DND-41 (cell line): ENCODE results near the gene PDZD4.

Experiments
- ATAC-seq: fragments of 200-7000 bp; cut with Tn5 transposase; 3 replicates; pipeline ENCODE4 v1.9.1; 2021; ENCODE audit warnings: low read depth; ENCODE audit not compliant: insufficient read depth
- DNase-seq: peaks from one replicate; pipeline ENCODE4 v3.0.0-alpha.2; 2020
- H2AFZ ChIP-seq: 2 replicates; pipeline ENCODE4 v1.6.0; 2012; ENCODE audit warnings: low read depth, low read length
- H3K27ac ChIP-seq: 2 replicates; pipeline ENCODE4 v1.5.1; 2012; ENCODE audit warnings: low read length, inconsistent platforms
- H3K27me3 ChIP-seq: fragments of 200-600 bp; sonication (generic); 2 replicates; pipeline ENCODE4 v1.6.0; 2012; ENCODE audit warnings: low read length, mild to moderate bottlenecking, inconsistent platforms; ENCODE audit not compliant: insufficient read depth, poor library complexity
- H3K36me3 ChIP-seq: 2 replicates; pipeline ENCODE4 v1.5.1; 2012; ENCODE audit warnings: low read length, inconsistent platforms; ENCODE audit not compliant: insufficient read depth
- H3K4me1 ChIP-seq: 2 replicates; pipeline ENCODE4 v1.5.1; 2012; ENCODE audit warnings: mild to moderate bottlenecking, low read length; ENCODE audit not compliant: insufficient read depth
- H3K4me2 ChIP-seq: 2 replicates; pipeline ENCODE4 v1.6.0; 2012; ENCODE audit warnings: mild to moderate bottlenecking, moderate library complexity, low read length, inconsistent platforms; ENCODE audit not compliant: insufficient read depth
- H3K4me3 ChIP-seq, 2 experiments: fragments of 200-600 bp in 1 of 2; shearing (Covaris generic) in 1 of 2; 2 replicates each; pipeline ENCODE4 v1.5.1; 2012 to 2016; ENCODE audit warnings: inconsistent platforms in 2 of 2, low read length in 2 of 2, mild to moderate bottlenecking in 2 of 2, low read depth in 1 of 2, moderate library complexity in 1 of 2
- H3K79me2 ChIP-seq: 2 replicates; pipeline ENCODE4 v1.6.0; 2012; ENCODE audit warnings: low read length, inconsistent platforms; ENCODE audit not compliant: insufficient read depth
- H3K9ac ChIP-seq: 2 replicates; pipeline ENCODE4 v1.6.0; 2012; ENCODE audit warnings: low read depth, mild to moderate bottlenecking, inconsistent platforms, low read length, moderate library complexity
- H3K9me3 ChIP-seq: 2 replicates; pipeline ENCODE4 v1.5.1; 2012; ENCODE audit warnings: low read length, moderate library complexity, mild to moderate bottlenecking, inconsistent platforms; ENCODE audit not compliant: insufficient read depth, severe bottlenecking
- H4K20me1 ChIP-seq: 2 replicates; pipeline ENCODE4 v1.6.0; 2012; ENCODE audit warnings: low read length; ENCODE audit not compliant: insufficient read depth
- CTCF ChIP-seq: IDR thresholded peaks from 2 replicates; pipeline ENCODE4 v1.5.1; 2012; ENCODE audit warnings: borderline replicate concordance, low read length, moderate library complexity, mild to moderate bottlenecking; ENCODE audit not compliant: poor library complexity, severe bottlenecking; ENCODE audit errors: extremely low read depth
- EZH2 ChIP-seq: IDR thresholded peaks from 3 replicates; pipeline ENCODE4 v1.6.1; 2012; ENCODE audit warnings: borderline replicate concordance, low read depth, mild to moderate bottlenecking, moderate library complexity, low read length, inconsistent platforms; ENCODE audit not compliant: severe bottlenecking

PDZD4 gene

GRCh38 chrX:153763989-153764755, 66.2 kb downstream of the PDZD4 start, which contains the start of gene PLXNB3:
TSS of gene PLXNB3 (plus strand) at chrX:153764249. CDS start at chrX:153765536, 1,287 bp downstream.
- Histone ChIP-seq H3K79me2 (no peaks in the 10 kb centered on the region), H3K9ac (no peak within 1 kb of the TSS), H3K36me3 (no peaks in the 10 kb centered on the region), H4K20me1 (peaks cover 4% of the 10 kb centered on the region; the same call in 1 of the 2 replicates), H3K4me3 (no peak within 1 kb of the TSS), H3K4me1 (peaks cover 24% of the 10 kb centered on the region), H3K4me2 (no peak within 1 kb of the TSS), H2AFZ (no peak within 1 kb of the TSS), H3K9me3 (no peaks in the 10 kb centered on the region), H3K27ac (no peak within 1 kb of the TSS), H3K27me3 (no peaks in the 10 kb centered on the region)
- DNase-seq, result peak; percentile 66
- TF ChIP-seq CTCF (peak; percentile 89), EZH2 (no peak)
- ATAC-seq, result peak; percentile 66

- Histone ChIP-seq H4K20me1 (peaks cover 4% of the 10 kb centered on the region; the same call in 1 of the 2 replicates), H3K4me1 (peaks cover 24% of the 10 kb centered on the region), H3K9ac (no peak overlapping the region), H3K4me3 (no peak overlapping the region), H3K79me2 (no peaks in the 10 kb centered on the region), H3K27me3 (no peaks in the 10 kb centered on the region), H3K36me3 (no peaks in the 10 kb centered on the region), H3K27ac (no peak overlapping the region), H2AFZ (no peak overlapping the region), H3K4me2 (no peak overlapping the region), H3K9me3 (no peaks in the 10 kb centered on the region)
- TF ChIP-seq CTCF, result no peak
- no peak for TF ChIP-seq EZH2
- ATAC-seq (no peak), DNase-seq (no peak)
Measured at GRCh38 chrX:153763298-153763932, 66.9 kb downstream of the PDZD4 start.

GRCh38 chrX:153762626-153763173, 67.6 kb downstream of the PDZD4 start:
- TF ChIP-seq EZH2, result no peak
- TF ChIP-seq CTCF, result no peak
- no peak overlapping the region for H2AFZ ChIP-seq
- H3K79me2 ChIP-seq, result no peaks in the 10 kb centered on the region
- H3K9ac ChIP-seq, result no peak overlapping the region
- no peak for ATAC-seq
- no peaks in the 10 kb centered on the region for H3K36me3 ChIP-seq
- H3K4me3 ChIP-seq, result no peak overlapping the region
- H3K4me2 ChIP-seq, result no peak overlapping the region
- peaks cover 24% of the 10 kb centered on the region for H3K4me1 ChIP-seq
- DNase-seq, result no peak
- H3K9me3 ChIP-seq, result no peaks in the 10 kb centered on the region
- H3K27ac ChIP-seq, result no peak overlapping the region
- no peaks in the 10 kb centered on the region for H3K27me3 ChIP-seq
- peaks cover 4% of the 10 kb centered on the region; the same call in 1 of the 2 replicates for H4K20me1 ChIP-seq
